ENCODE measurements around the gene AAGAB. TPM values are rescaled to one million over a fixed set of nuclear protein-coding genes. Genes with fewer than 3 reads are reported as not detected.
A peak's percentile ranks its signal among the peaks of the same experiment; 100 is the strongest.

AAGAB gene
- total RNA-seq, 2 donors from 2014 or later: 67.7 to 99.1 TPM

DNA sequence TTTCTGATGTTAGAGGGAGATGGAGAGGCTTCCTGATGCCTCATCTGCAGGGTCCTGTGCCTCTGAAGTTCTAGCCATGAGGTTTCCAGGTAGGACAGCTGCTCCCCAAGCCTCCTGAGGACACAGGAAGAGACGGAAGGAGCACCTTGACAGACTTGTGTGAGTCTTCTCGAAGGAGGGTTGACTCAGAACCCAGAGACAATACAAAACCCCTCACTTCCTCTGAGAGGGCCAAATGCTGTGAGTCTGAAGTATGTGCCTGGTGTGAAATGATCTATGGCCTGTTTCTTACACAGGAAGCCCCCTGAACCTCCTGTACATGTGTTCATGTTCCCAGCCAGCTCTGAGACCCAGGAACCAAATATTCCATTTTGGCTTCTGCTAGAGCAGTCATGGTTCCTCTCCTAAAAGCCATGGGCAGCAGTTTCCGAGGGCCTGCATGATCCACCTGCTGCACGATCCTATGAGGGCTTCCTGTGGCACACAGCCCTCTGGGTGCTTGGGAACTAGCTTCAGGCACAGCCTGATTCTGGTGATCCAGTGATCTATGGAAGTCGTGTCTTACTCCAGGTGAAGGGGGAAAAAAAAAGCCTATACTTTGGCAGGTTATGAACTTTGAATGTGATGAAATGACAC is 62.2 kb downstream of the AAGAB start:
- H3K27me3 Mint-ChIP-seq (ENCODE audit: insufficient read depth): no peaks in the 10 kb centered on the region
- H3K4me3 Mint-ChIP-seq: no peak overlapping the region
- peaks cover 53% of the 10 kb centered on the region for H3K36me3 ChIP-seq (ENCODE audit: control insufficient read depth, insufficient read depth, low read length)
- H3K9ac ChIP-seq (ENCODE audit: extremely low read depth, low read length, poor library complexity, severe bottlenecking): no peak overlapping the region
- TF ChIP-seq, protein P1, sequence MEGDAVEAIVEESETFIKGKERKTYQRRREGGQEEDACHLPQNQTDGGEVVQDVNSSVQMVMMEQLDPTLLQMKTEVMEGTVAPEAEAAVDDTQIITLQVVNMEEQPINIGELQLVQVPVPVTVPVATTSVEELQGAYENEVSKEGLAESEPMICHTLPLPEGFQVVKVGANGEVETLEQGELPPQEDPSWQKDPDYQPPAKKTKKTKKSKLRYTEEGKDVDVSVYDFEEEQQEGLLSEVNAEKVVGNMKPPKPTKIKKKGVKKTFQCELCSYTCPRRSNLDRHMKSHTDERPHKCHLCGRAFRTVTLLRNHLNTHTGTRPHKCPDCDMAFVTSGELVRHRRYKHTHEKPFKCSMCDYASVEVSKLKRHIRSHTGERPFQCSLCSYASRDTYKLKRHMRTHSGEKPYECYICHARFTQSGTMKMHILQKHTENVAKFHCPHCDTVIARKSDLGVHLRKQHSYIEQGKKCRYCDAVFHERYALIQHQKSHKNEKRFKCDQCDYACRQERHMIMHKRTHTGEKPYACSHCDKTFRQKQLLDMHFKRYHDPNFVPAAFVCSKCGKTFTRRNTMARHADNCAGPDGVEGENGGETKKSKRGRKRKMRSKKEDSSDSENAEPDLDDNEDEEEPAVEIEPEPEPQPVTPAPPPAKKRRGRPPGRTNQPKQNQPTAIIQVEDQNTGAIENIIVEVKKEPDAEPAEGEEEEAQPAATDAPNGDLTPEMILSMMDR (conservative IDR thresholded peaks at IDR 0.05): no peak
- peaks cover 19% of the 10 kb centered on the region for H3K36me3 Mint-ChIP-seq (ENCODE audit: low read depth)
- no peaks in the 10 kb centered on the region for H3K4me1 Mint-ChIP-seq
- DNase-seq: no peak
- H3K4me3 ChIP-seq (ENCODE audit: low read length): no peak overlapping the region
- 97 to 100% methylated on average over 3 to 5 of the region's 5 CpGs for WGBS, 2 experiments (ENCODE audit: insufficient coverage in 1 of 2, insufficient read length in 1 of 2)
- H3K27ac ChIP-seq (ENCODE audit: low read depth, low read length): no peak overlapping the region
- no peaks in the 10 kb centered on the region for H3K4me1 ChIP-seq (ENCODE audit: control insufficient read depth, insufficient read depth, low read length)
- H3K9me3 ChIP-seq (ENCODE audit: control insufficient read depth, low read length): no peaks in the 10 kb centered on the region
- no peaks in the 10 kb centered on the region for H3K27me3 ChIP-seq (ENCODE audit: control insufficient read depth, insufficient read depth, low read length, poor library complexity, severe bottlenecking)
- peak overlapping the region; percentile 11 for H3K27ac Mint-ChIP-seq
- H3K9me3 Mint-ChIP-seq: no peaks in the 10 kb centered on the region

DNA sequence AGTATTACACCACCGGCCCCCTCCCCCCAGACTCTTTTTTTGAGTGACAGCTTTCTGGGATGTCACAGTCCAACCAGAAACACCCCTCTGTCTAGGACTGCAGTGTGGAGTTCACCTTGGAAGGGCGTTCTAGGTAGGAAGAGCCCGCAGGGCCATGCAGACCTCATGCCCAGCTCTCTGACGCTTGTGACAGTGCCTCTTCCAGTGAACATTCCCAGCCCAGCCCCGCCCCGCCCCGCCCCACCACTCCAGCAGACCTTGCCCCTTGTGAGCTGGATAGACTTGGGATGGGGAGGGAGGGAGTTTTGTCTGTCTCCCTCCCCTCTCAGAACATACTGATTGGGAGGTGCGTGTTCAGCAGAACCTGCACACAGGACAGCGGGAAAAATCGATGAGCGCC is 63.6 kb downstream of the AAGAB start:
- WGBS, 2 experiments (ENCODE audit: insufficient coverage in 1 of 2, insufficient read length in 1 of 2): 92 to 96% methylated on average over 4 to 11 of the region's 11 CpGs
- no peak overlapping the region for H3K4me3 ChIP-seq (ENCODE audit: low read length)
- no peak overlapping the region for H3K27ac ChIP-seq (ENCODE audit: low read depth, low read length)
- TF ChIP-seq, protein P1 (conservative IDR thresholded peaks at IDR 0.05): no peak
- H3K4me1 Mint-ChIP-seq: no peaks in the 10 kb centered on the region
- H3K9me3 ChIP-seq (ENCODE audit: control insufficient read depth, low read length): no peaks in the 10 kb centered on the region
- H3K27me3 Mint-ChIP-seq (ENCODE audit: insufficient read depth): no peaks in the 10 kb centered on the region
- DNase-seq: no peak
- no peak overlapping the region for H3K27ac Mint-ChIP-seq
- no peak overlapping the region for H3K9ac ChIP-seq (ENCODE audit: extremely low read depth, low read length, poor library complexity, severe bottlenecking)
- peaks cover 68% of the 10 kb centered on the region for H3K36me3 ChIP-seq (ENCODE audit: control insufficient read depth, insufficient read depth, low read length)
- no peaks in the 10 kb centered on the region for H3K4me1 ChIP-seq (ENCODE audit: control insufficient read depth, insufficient read depth, low read length)
- no peaks in the 10 kb centered on the region for H3K9me3 Mint-ChIP-seq
- no peaks in the 10 kb centered on the region for H3K27me3 ChIP-seq (ENCODE audit: control insufficient read depth, insufficient read depth, low read length, poor library complexity, severe bottlenecking)
- H3K4me3 Mint-ChIP-seq: no peak overlapping the region
- H3K36me3 Mint-ChIP-seq (ENCODE audit: low read depth): peaks cover 8% of the 10 kb centered on the region

DNA sequence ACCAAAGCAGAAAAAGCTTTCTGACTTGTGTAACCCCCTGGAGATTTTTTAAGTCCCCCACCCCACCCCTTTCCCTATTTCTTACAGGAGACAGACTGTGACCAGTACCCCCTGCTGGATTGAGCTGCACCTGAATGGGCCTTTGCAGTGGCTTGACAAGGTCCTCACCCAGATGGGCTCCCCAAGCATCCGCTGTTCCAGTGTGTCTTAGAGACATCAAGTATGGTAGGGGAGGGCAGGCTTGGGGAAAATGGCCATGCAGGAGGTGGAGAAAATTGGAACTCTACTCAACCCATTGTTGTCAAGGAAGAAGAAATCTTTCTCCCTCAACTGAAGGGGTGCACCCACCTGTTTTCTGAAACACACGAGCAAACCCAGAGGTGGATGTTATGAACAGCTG is 64.1 kb downstream of the AAGAB start:
- peaks cover 8% of the 10 kb centered on the region for H3K36me3 Mint-ChIP-seq (ENCODE audit: low read depth)
- TF ChIP-seq, protein P1 (conservative IDR thresholded peaks at IDR 0.05): no peak
- no peaks in the 10 kb centered on the region for H3K4me1 Mint-ChIP-seq
- Histone ChIP-seq H3K4me3 (ENCODE audit: low read length) (no peak overlapping the region), H3K4me1 (ENCODE audit: control insufficient read depth, insufficient read depth, low read length) (no peaks in the 10 kb centered on the region), H3K9me3 (ENCODE audit: control insufficient read depth, low read length) (no peaks in the 10 kb centered on the region), H3K36me3 (ENCODE audit: control insufficient read depth, insufficient read depth, low read length) (peaks cover 68% of the 10 kb centered on the region), H3K9ac (ENCODE audit: extremely low read depth, low read length, poor library complexity, severe bottlenecking) (no peak overlapping the region), H3K27ac (ENCODE audit: low read depth, low read length) (no peak overlapping the region), H3K27me3 (ENCODE audit: control insufficient read depth, insufficient read depth, low read length, poor library complexity, severe bottlenecking) (no peaks in the 10 kb centered on the region)
- H3K27me3 Mint-ChIP-seq (ENCODE audit: insufficient read depth): no peaks in the 10 kb centered on the region
- H3K9me3 Mint-ChIP-seq: no peaks in the 10 kb centered on the region
- no peak for DNase-seq
- H3K27ac Mint-ChIP-seq: no peak overlapping the region
- no peak overlapping the region for H3K4me3 Mint-ChIP-seq
- WGBS, 2 experiments (ENCODE audit: insufficient coverage in 1 of 2, insufficient read length in 1 of 2): 86 to 98% methylated on average over 1 to 2 of the region's 2 CpGs
